ENCODE measurements around the gene NR2E1. TPM values are rescaled to one million over a fixed set of nuclear protein-coding genes. Genes with fewer than 3 reads are reported as not detected.

The NR2E1 gene
- total and polyA plus RNA-seq, 10 donors: not detected

DNA sequence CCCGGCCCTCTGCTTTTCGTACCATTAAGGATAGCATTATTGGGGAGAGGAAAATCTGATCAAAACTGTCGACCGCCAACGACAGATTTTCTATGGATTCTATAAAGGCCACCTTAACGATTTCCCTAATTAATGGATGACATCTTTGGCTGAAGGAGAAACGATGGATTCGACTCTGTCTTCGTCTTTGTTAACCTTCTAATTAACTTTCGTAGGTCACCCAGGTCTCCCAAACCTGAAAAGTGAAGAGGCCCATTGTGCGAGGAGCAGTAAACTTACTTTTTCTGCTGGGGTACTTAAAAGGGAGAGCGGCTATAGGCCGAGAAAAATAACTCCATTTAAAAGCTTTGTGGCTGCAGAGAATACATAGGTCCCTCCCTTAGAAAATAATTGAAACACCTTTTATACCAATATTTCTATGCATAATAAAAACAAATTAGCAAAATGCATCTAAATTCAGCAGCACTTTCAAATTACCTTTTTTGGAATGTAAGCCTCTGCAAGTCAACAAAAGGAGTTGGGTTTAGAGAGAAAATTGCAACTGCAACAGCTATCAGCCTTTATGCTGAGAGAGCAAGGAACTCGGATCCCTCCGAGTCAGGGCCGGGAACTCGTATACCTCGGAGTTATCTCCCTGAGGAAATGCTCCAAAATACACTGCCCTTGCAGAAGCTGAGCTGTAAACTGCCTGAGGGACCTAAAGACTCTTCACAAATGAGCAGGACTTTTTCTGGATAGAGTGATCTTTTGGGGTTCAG, 31.4 kb upstream of the NR2E1 start:
- no peaks in the 10 kb centered on the region for H3K9me3 ChIP-seq
- WGBS, 5 donors: 14 to 38% (median 26%) methylated on average over 18 of the region's 18 CpGs
- intact Hi-C loops (cut with DNase I; ENCODE audit: low total_unique reads): no loop called here
- peaks cover 0 to 96% (median 32%) of the 10 kb centered on the region in 7 donors for H3K27me3 ChIP-seq (replicated peaks in 1 of 7)
- no peaks in the 10 kb centered on the region for H3K36me3 ChIP-seq
- H3K4me3 ChIP-seq: peak overlapping the region in 6 of 8 donors; percentile 22 to 64 (median 36)
- peak overlapping the region in 1 of 8 donors; percentile 50 for H3K27ac ChIP-seq
- DNase-seq: no peak
- H3K4me1 ChIP-seq: peaks cover 0 to 24% (median 19%) of the 10 kb centered on the region in 6 donors
- no peak for TF ChIP-seq POLR2A (IDR thresholded peaks at IDR 0.05)

DNA sequence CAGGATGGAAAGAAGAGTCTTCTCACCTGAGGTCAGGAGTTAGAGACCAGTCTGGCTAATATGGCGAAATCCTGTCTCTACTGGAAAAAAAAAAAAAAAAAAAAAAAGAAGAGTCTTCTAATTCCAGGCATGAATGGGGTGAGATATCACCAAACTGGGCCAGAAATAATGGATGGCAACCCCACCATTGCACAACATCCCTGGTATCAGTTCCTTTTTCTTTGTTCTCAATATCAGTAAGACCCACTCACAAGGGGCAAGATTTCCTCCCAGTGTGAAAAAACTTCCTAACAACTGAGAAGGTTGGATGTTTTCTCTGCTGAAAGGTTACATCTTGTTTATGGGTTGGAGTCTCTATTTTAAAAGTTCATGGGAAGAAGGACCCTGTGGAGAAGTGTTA, 23.6 kb upstream of the NR2E1 start:
- WGBS, 5 donors: 59 to 85% (median 75%) methylated on average over 1 of the region's 1 CpG
- intact Hi-C loops (cut with DNase I; ENCODE audit: low total_unique reads): no loop called here
- Histone ChIP-seq H3K27me3 (replicated peaks in 1 of 7) (peaks cover 0 to 52% (median 0%) of the 10 kb centered on the region in 7 donors), H3K9me3 (no peaks in the 10 kb centered on the region), H3K36me3 (no peaks in the 10 kb centered on the region), H3K27ac (no peak overlapping the region), H3K4me1 (peaks cover 0 to 9% (median 0%) of the 10 kb centered on the region in 6 donors), H3K4me3 (no peak overlapping the region)
- TF ChIP-seq POLR2A (IDR thresholded peaks at IDR 0.05) (no peak), POLR2AphosphoS5 (IDR thresholded peaks at IDR 0.05) (no peak)
- TF ChIP-seq, protein P1, sequence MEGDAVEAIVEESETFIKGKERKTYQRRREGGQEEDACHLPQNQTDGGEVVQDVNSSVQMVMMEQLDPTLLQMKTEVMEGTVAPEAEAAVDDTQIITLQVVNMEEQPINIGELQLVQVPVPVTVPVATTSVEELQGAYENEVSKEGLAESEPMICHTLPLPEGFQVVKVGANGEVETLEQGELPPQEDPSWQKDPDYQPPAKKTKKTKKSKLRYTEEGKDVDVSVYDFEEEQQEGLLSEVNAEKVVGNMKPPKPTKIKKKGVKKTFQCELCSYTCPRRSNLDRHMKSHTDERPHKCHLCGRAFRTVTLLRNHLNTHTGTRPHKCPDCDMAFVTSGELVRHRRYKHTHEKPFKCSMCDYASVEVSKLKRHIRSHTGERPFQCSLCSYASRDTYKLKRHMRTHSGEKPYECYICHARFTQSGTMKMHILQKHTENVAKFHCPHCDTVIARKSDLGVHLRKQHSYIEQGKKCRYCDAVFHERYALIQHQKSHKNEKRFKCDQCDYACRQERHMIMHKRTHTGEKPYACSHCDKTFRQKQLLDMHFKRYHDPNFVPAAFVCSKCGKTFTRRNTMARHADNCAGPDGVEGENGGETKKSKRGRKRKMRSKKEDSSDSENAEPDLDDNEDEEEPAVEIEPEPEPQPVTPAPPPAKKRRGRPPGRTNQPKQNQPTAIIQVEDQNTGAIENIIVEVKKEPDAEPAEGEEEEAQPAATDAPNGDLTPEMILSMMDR (IDR thresholded peaks at IDR 0.05 in 8 of 11, conservative IDR thresholded peaks at IDR 0.05 in 3 of 11): no peak
- no peak for DNase-seq

DNA sequence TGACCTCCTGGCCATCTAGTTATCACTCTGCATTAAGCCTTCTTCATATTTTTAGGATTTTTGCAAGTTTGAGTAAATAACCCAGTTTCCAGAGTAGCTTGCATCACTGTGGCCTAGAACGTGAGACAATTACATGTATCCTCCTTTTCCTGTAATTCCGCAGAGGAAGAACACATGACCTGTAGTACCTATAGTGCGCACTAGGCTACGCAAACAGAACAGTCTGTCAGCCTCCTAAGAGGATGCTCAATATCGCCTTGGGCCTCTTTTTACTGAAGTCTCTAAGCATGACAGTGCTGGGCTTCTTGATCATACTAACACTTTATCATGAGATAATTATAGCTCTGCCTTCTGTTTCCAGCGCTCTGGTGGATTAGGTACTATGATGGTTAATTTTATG, 20.2 kb upstream of the NR2E1 start:
- intact Hi-C loops (cut with DNase I; ENCODE audit: low total_unique reads): no loop called here
- H3K27ac ChIP-seq: no peak overlapping the region
- peaks cover 0 to 63% (median 26%) of the 10 kb centered on the region in 7 donors for H3K27me3 ChIP-seq (replicated peaks in 1 of 7)
- no peak for TF ChIP-seq POLR2A (IDR thresholded peaks at IDR 0.05)
- TF ChIP-seq, protein P1 (IDR thresholded peaks at IDR 0.05 in 8 of 11, conservative IDR thresholded peaks at IDR 0.05 in 3 of 11): no peak
- TF ChIP-seq POLR2AphosphoS5 (IDR thresholded peaks at IDR 0.05): no peak
- no peak for DNase-seq
- no peaks in the 10 kb centered on the region for H3K36me3 ChIP-seq
- 84 to 92% (median 86%) methylated on average over 6 of the region's 6 CpGs for WGBS, 5 donors
- peaks cover 0 to 8% (median 0%) of the 10 kb centered on the region in 8 donors for H3K9me3 ChIP-seq
- peaks cover 0 to 9% (median 0%) of the 10 kb centered on the region in 6 donors for H3K4me1 ChIP-seq
- no peak overlapping the region for H3K4me3 ChIP-seq

DNA sequence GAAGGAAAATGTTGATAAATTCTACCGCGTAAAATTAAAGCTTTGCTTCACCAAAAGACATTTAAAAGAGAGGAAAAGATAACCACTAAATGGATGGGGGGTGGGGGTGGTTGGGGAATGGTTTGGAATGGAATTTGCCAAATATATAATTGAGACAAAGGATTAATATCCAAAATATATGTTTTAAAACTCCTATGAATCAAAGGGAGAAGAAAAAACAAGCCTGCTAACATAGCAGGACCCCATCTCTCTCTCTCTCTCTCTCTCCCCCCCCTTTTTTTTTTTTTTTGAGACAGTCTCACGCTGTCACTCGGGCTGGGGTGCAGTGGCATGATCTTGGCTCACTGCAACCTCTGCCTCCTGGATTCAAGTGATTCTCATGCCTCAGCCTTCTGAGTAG, 13.4 kb upstream of the NR2E1 start:
- no peak for DNase-seq
- intact Hi-C loops (cut with DNase I; ENCODE audit: low total_unique reads): no loop called here
- peaks cover 5 to 10% (median 8%) of the 10 kb centered on the region in 6 donors for H3K4me1 ChIP-seq
- TF ChIP-seq POLR2AphosphoS5 (IDR thresholded peaks at IDR 0.05) (no peak), POLR2A (IDR thresholded peaks at IDR 0.05) (no peak)
- TF ChIP-seq, protein P1 (IDR thresholded peaks at IDR 0.05 in 8 of 11, conservative IDR thresholded peaks at IDR 0.05 in 3 of 11): no peak
- peaks cover 0 to 8% (median 0%) of the 10 kb centered on the region in 8 donors for H3K9me3 ChIP-seq
- no peak overlapping the region for H3K4me3 ChIP-seq
- 75 to 88% (median 87%) methylated on average over 4 of the region's 4 CpGs for WGBS, 5 donors
- H3K27ac ChIP-seq: no peak overlapping the region
- no peaks in the 10 kb centered on the region for H3K36me3 ChIP-seq
- peaks cover 4 to 95% (median 71%) of the 10 kb centered on the region in 7 donors for H3K27me3 ChIP-seq (replicated peaks in 1 of 7)

Data from spleen (tissue), 11 donors.